Neuronal stem cell (in vitro differentiated cells): Measurements from ENCODE around the gene ZFPL1.

Experiments used
- DNase-seq: peaks from one replicate; pipeline ENCODE4 v3.0.0-alpha.2; 2013; ENCODE audit warnings: low spot score
- H2AFZ ChIP-seq: one replicate; pipeline ENCODE4 v1.6.1; 2013; ENCODE audit warnings: mild to moderate bottlenecking, low read length, inconsistent platforms
- H2AK5ac ChIP-seq: 2 replicates; pipeline ENCODE4 v1.6.1; 2013; ENCODE audit warnings: low read depth, mild to moderate bottlenecking, inconsistent platforms, low read length, moderate library complexity, mixed read lengths
- H2BK120ac ChIP-seq: 2 replicates; pipeline ENCODE4 v1.6.1; 2013; ENCODE audit warnings: low read depth, mild to moderate bottlenecking, inconsistent platforms, low read length, moderate library complexity, mixed read lengths
- H2BK12ac ChIP-seq: one replicate; pipeline ENCODE4 v1.6.1; 2013; ENCODE audit warnings: low read length, inconsistent platforms
- H2BK15ac ChIP-seq: 2 replicates; pipeline ENCODE4 v1.6.1; 2013; ENCODE audit warnings: mild to moderate bottlenecking, low read length, inconsistent platforms, mixed read lengths
- H2BK5ac ChIP-seq: one replicate; pipeline ENCODE4 v1.6.1; 2013; ENCODE audit warnings: inconsistent platforms, mild to moderate bottlenecking, low read length, moderate library complexity
- H3K14ac ChIP-seq: one replicate; pipeline ENCODE4 v1.6.1; 2013; ENCODE audit warnings: low read length, inconsistent platforms
- H3K18ac ChIP-seq: 2 replicates; pipeline ENCODE4 v1.6.1; 2013; ENCODE audit warnings: low read length, inconsistent platforms
- H3K23ac ChIP-seq: 2 replicates; pipeline ENCODE4 v1.6.1; 2013; ENCODE audit warnings: low read depth, mild to moderate bottlenecking, mixed read lengths, low read length, inconsistent platforms; ENCODE audit not compliant: poor library complexity
- H3K27ac ChIP-seq: replicated peaks from 3 replicates; pipeline ENCODE4 v1.5.1; 2013; ENCODE audit warnings: low read length, inconsistent platforms
- H3K27me3 ChIP-seq, 3 experiments: 2 replicates each; pipeline ENCODE4 v1.6.1; 2013; ENCODE audit warnings: low read length in 3 of 3, mild to moderate bottlenecking in 2 of 3, inconsistent platforms in 1 of 3, low read depth in 1 of 3, mixed read lengths in 1 of 3, moderate library complexity in 1 of 3; ENCODE audit not compliant: control insufficient read depth in 3 of 3, insufficient read depth in 3 of 3
- H3K36me3 ChIP-seq, 2 donors: replicated peaks in 1 of 2; 2 replicates each; pipeline ENCODE4 v1.6.1; 2013; ENCODE audit warnings: low read length in 2 of 2; ENCODE audit not compliant: control insufficient read depth in 2 of 2, insufficient read depth in 2 of 2
- H3K4ac ChIP-seq: 2 replicates; pipeline ENCODE4 v1.6.1; 2013; ENCODE audit warnings: inconsistent platforms, mild to moderate bottlenecking, low read length, moderate library complexity
- H3K4me1 ChIP-seq, 2 donors: 1 replicate in 1 of 2; 2 replicates in 1 of 2; pipeline ENCODE4 v1.6.1; 2013; ENCODE audit warnings: low read length in 2 of 2, low read depth in 1 of 2; ENCODE audit not compliant: control insufficient read depth in 2 of 2, insufficient read depth in 1 of 2
- H3K4me2 ChIP-seq: one replicate; pipeline ENCODE4 v1.6.1; 2013; ENCODE audit warnings: mild to moderate bottlenecking, low read length, inconsistent platforms; ENCODE audit not compliant: insufficient read depth, poor library complexity, severe bottlenecking
- H3K4me3 ChIP-seq, 2 donors: 2 replicates each; pipeline ENCODE4 v1.5.1; 2013; ENCODE audit warnings: low read length in 2 of 2, mild to moderate bottlenecking in 2 of 2, inconsistent platforms in 1 of 2, moderate library complexity in 1 of 2
- H3K79me1 ChIP-seq: one replicate; pipeline ENCODE4 v1.6.1; 2013; ENCODE audit warnings: low read depth, mild to moderate bottlenecking, inconsistent platforms, low read length, moderate library complexity
- H3K9ac ChIP-seq: one replicate; pipeline ENCODE4 v1.6.1; 2013; ENCODE audit warnings: mild to moderate bottlenecking, low read depth, low read length, inconsistent platforms; ENCODE audit not compliant: poor library complexity
- H3K9me3 ChIP-seq, 2 donors: replicated peaks in 1 of 2; 2 replicates each; pipeline versions ENCODE3 to v1.6.1; 2013; ENCODE audit warnings: low read length in 2 of 2, mild to moderate bottlenecking in 2 of 2, inconsistent platforms in 1 of 2, low read depth in 1 of 2, mixed read lengths in 1 of 2, moderate library complexity in 1 of 2; ENCODE audit not compliant: control insufficient read depth in 2 of 2, insufficient read depth in 1 of 2
- H4K8ac ChIP-seq: one replicate; pipeline ENCODE4 v1.6.1; 2013; ENCODE audit warnings: low read depth, mild to moderate bottlenecking, inconsistent platforms, low read length, moderate library complexity
- H4K91ac ChIP-seq: one replicate; pipeline ENCODE4 v1.6.1; 2013; ENCODE audit warnings: low read length, low read depth, mild to moderate bottlenecking, inconsistent platforms; ENCODE audit not compliant: poor library complexity
- WGBS, 2 donors: extraction: QIAGEN DNeasy Blood & Tissue Kit; methylation state at CpG; one replicate each; pipeline ENCODE4 v1.1.7; 2013; ENCODE audit warnings: missing lambda C conversion rate in 2 of 2, mixed read lengths in 1 of 2; ENCODE audit not compliant: insufficient read length in 2 of 2, insufficient replicate concordance in 1 of 2; ENCODE audit errors: extremely low coverage in 2 of 2; 5-methylcytosine and 5-hydroxymethylcytosine counted together

ZFPL1 gene

DNA sequence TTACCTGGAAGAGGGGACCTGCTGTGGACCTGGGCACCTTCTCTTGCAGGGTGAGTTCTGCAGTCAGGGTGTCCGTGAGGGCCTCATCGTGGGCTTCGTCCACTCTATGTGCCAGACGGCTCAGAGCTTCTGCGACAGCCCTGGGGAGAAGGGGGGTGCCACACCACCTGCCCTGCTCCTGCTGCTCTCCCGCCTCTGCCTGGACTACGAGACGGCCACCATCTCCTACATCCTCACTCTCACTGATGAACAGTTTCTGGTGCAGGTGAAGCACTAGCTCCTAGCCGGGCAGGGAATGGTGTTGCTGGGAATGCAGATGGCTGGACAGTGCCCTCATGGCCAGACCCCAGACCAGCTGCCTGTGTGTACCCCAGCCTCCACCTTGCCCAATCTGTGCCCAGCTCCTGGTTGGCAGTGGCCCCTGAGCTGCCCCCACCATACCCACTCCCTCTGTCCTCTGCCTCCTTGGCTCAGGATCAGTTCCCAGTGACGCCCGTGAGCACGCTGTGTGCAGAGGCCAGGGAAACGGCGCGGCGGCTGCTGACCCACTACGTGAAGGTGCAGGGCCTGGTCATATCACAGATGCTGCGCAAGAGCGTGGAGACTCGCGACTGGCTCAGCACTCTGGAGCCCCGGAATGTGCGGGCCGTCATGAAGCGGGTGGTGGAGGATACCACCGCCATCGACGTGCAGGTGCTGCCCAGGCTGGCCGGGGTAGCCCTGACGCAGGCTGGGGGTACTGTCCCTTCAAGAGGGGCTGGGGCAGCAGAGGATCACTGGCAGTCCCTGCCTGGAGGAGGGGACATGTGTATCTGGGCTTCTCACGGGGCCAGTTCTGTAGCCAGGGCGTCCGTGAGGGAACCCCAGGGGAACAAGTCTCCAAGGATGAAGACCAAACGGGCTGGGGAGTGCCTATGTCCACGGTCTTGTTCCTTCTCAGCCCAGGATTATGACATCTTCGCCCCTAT is 25.5 kb downstream of the ZFPL1 start:
- Histone ChIP-seq H3K27ac (no peak overlapping the region), H3K4me3 (no peak overlapping the region), H2BK120ac (no peak overlapping the region), H3K36me3 (peaks cover 8 to 38% of the 10 kb centered on the region in 2 donors), H3K4me1 (peaks cover 7 to 18% of the 10 kb centered on the region in 2 donors), H2AFZ (no peak overlapping the region), H3K79me1 (peaks cover 9% of the 10 kb centered on the region), H2BK12ac (no peak overlapping the region), H3K23ac (no peak overlapping the region), H4K8ac (no peak overlapping the region), H2BK15ac (no peak overlapping the region), H3K27me3 (no peaks in the 10 kb centered on the region), H2BK5ac (no peak overlapping the region), H3K4me2 (no peak overlapping the region), H3K4ac (no peak overlapping the region), H2AK5ac (no peak overlapping the region), H3K14ac (no peak overlapping the region), H4K91ac (no peak overlapping the region), H3K18ac (no peak overlapping the region), H3K9me3 (no peaks in the 10 kb centered on the region), H3K9ac (no peak overlapping the region)
- DNase-seq = no peak
- WGBS, 2 donors = no CpG with 5 or more reads among the region's 36 CpGs

DNA sequence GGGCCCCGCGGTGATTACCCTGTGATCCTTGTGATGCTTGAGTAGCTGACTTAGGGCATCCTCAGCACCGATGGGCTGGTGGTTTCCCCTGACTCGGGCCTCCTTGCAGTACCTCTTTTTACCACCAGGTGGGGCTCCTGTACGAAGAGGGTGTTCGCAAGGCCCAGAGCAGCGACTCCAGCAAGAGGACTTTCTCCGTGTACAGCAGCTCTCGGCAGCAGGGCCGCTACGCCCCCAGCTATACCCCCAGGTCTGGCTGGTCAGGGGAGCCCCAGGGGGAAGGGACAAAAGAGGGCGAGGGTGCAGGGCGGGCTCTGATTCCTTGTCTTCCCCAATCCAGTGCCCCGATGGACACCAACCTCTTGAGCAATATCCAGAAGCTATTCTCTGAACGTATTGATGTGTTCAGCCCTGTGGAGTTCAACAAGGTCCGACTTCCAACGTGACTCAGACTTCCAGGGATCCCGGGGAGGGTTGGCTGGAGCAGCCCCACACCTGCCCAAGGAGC is 26.4 kb downstream of the ZFPL1 start:
- H3K4me2 ChIP-seq = no peak overlapping the region
- peaks cover 12 to 45% of the 10 kb centered on the region in 2 donors for H3K36me3 ChIP-seq
- H3K4me1 ChIP-seq = peaks cover 7 to 18% of the 10 kb centered on the region in 2 donors
- H4K8ac ChIP-seq = no peak overlapping the region
- H2BK15ac ChIP-seq = no peak overlapping the region
- H3K27ac ChIP-seq = no peak overlapping the region
- no peak overlapping the region for H3K4ac ChIP-seq
- no peak overlapping the region for H2BK5ac ChIP-seq
- no peak overlapping the region for H3K4me3 ChIP-seq
- WGBS, 2 donors = no CpG with 5 or more reads among the region's 18 CpGs
- H2AFZ ChIP-seq = peak overlapping the region; percentile 68
- peaks cover 9% of the 10 kb centered on the region for H3K79me1 ChIP-seq
- no peak overlapping the region for H3K23ac ChIP-seq
- no peaks in the 10 kb centered on the region for H3K27me3 ChIP-seq
- no peak overlapping the region for H2BK12ac ChIP-seq
- H2BK120ac ChIP-seq = no peak overlapping the region
- no peak overlapping the region for H4K91ac ChIP-seq
- peak; percentile 85 for DNase-seq
- no peak overlapping the region for H2AK5ac ChIP-seq
- H3K9me3 ChIP-seq = no peaks in the 10 kb centered on the region
- H3K9ac ChIP-seq = no peak overlapping the region
- no peak overlapping the region for H3K14ac ChIP-seq
- H3K18ac ChIP-seq = no peak overlapping the region

GRCh38 chr11:65111159-65111743 is 27.2 kb downstream of the ZFPL1 start:
- H2AFZ ChIP-seq = no peak overlapping the region
- peak overlapping the region; percentile 61 for H2AK5ac ChIP-seq
- no peaks in the 10 kb centered on the region for H3K27me3 ChIP-seq
- H2BK12ac ChIP-seq = peak overlapping the region; percentile 33
- H3K9ac ChIP-seq = peak overlapping the region; percentile 87
- H3K4me3 ChIP-seq = peak overlapping the region in 1 of 2 donors; percentile 3
- no peak for DNase-seq
- H3K4me2 ChIP-seq = peak overlapping the region; percentile 37
- peak overlapping the region; percentile 59 for H3K14ac ChIP-seq
- peak overlapping the region; percentile 98 for H3K23ac ChIP-seq
- no peaks in the 10 kb centered on the region for H3K9me3 ChIP-seq
- H3K27ac ChIP-seq = no peak overlapping the region
- peaks cover 14 to 48% of the 10 kb centered on the region in 2 donors for H3K36me3 ChIP-seq
- no peak overlapping the region for H3K4ac ChIP-seq
- peaks cover 13% of the 10 kb centered on the region for H3K79me1 ChIP-seq
- H2BK5ac ChIP-seq = peak overlapping the region; percentile 79
- H4K8ac ChIP-seq = no peak overlapping the region
- no CpG with 5 or more reads among the region's 31 CpGs for WGBS, 2 donors
- no peak overlapping the region for H2BK15ac ChIP-seq
- peak overlapping the region; percentile 84 for H3K18ac ChIP-seq
- H4K91ac ChIP-seq = no peak overlapping the region
- peaks cover 7 to 18% of the 10 kb centered on the region in 2 donors for H3K4me1 ChIP-seq
- no peak overlapping the region for H2BK120ac ChIP-seq
